HUES48 (cell line): ENCODE measurements around the gene ZNF106.

ENCODE experiments used
- H3K27ac ChIP-seq: one replicate; pipeline ENCODE4 v1.7.0; 2013; ENCODE audit warnings: low read depth, low read length, inconsistent platforms
- H3K27me3 ChIP-seq: 2 replicates; pipeline ENCODE4 v1.6.1; 2013; ENCODE audit warnings: mild to moderate bottlenecking, low read length; ENCODE audit not compliant: control insufficient read depth, insufficient read depth
- H3K36me3 ChIP-seq: 2 replicates; pipeline ENCODE4 v1.6.1; 2013; ENCODE audit warnings: low read length; ENCODE audit not compliant: control insufficient read depth, insufficient read depth
- H3K4me1 ChIP-seq: 2 replicates; pipeline ENCODE4 v1.6.1; 2013; ENCODE audit warnings: mild to moderate bottlenecking, low read length; ENCODE audit not compliant: control insufficient read depth, insufficient read depth
- H3K4me3 ChIP-seq: 2 replicates; pipeline ENCODE4 v1.5.1; 2013; ENCODE audit warnings: mild to moderate bottlenecking, low read depth, low read length
- H3K9ac ChIP-seq: 2 replicates; pipeline ENCODE4 v1.6.1; 2013; ENCODE audit warnings: mild to moderate bottlenecking, low read depth, low read length, moderate library complexity
- H3K9me3 ChIP-seq: 2 replicates; pipeline ENCODE4 v1.6.1; 2013; ENCODE audit warnings: low read length; ENCODE audit not compliant: control insufficient read depth, insufficient read depth

The ZNF106 gene

GRCh38 chr15:42490671-42491538 is at the start of gene ZNF106:
Gene ZNF106, minus strand, starts transcription at chr15:42491141. Its CDS starts 18,852 bp downstream, at chr15:42472289.
- H3K9ac ChIP-seq: peak within 1 kb of the TSS; percentile 88
- H3K4me1 ChIP-seq: peaks cover 10% of the 10 kb centered on the region; the same call in 1 of the 2 replicates
- H3K9me3 ChIP-seq: no peaks in the 10 kb centered on the region
- peak within 1 kb of the TSS; percentile 88 for H3K27ac ChIP-seq
- no peaks in the 10 kb centered on the region for H3K27me3 ChIP-seq
- H3K36me3 ChIP-seq: no peaks in the 10 kb centered on the region
- H3K4me3 ChIP-seq: peak within 1 kb of the TSS; percentile 94

- H3K9me3 ChIP-seq: no peaks in the 10 kb centered on the region
- H3K36me3 ChIP-seq: peaks cover 46% of the 10 kb centered on the region
- no peaks in the 10 kb centered on the region for H3K27me3 ChIP-seq
- no peak overlapping the region for H3K4me3 ChIP-seq
- H3K4me1 ChIP-seq: no peaks in the 10 kb centered on the region
- no peak overlapping the region for H3K9ac ChIP-seq
- H3K27ac ChIP-seq: no peak overlapping the region
These were observed 42.3 kb upstream of the ZNF106 start for GRCh38 chr15:42533246-42533645.

- H3K9ac ChIP-seq: no peak overlapping the region
- no peak overlapping the region for H3K27ac ChIP-seq
- H3K27me3 ChIP-seq: no peaks in the 10 kb centered on the region
- H3K9me3 ChIP-seq: no peaks in the 10 kb centered on the region
- H3K4me3 ChIP-seq: no peak overlapping the region
- no peaks in the 10 kb centered on the region for H3K4me1 ChIP-seq
- H3K36me3 ChIP-seq: peaks cover 60% of the 10 kb centered on the region
These were observed 38.0 kb upstream of the ZNF106 start for GRCh38 chr15:42528970-42529369.

- no peak overlapping the region for H3K9ac ChIP-seq
- no peak overlapping the region for H3K27ac ChIP-seq
- no peaks in the 10 kb centered on the region for H3K4me1 ChIP-seq
- H3K36me3 ChIP-seq: peaks cover 41% of the 10 kb centered on the region
- H3K9me3 ChIP-seq: no peaks in the 10 kb centered on the region
- H3K4me3 ChIP-seq: no peak overlapping the region
- no peaks in the 10 kb centered on the region for H3K27me3 ChIP-seq
These were observed 32.4 kb upstream of the ZNF106 start for GRCh38 chr15:42523331-42523730.

GRCh38 chr15:42511007-42511391 is 20.1 kb upstream of the ZNF106 start:
- no peaks in the 10 kb centered on the region for H3K4me1 ChIP-seq
- no peak overlapping the region for H3K4me3 ChIP-seq
- H3K27me3 ChIP-seq: no peaks in the 10 kb centered on the region
- H3K27ac ChIP-seq: no peak overlapping the region
- no peak overlapping the region for H3K9ac ChIP-seq
- H3K36me3 ChIP-seq: peaks cover 34% of the 10 kb centered on the region
- H3K9me3 ChIP-seq: no peaks in the 10 kb centered on the region

GRCh38 chr15:42510258-42511006 is 19.5 kb upstream of the ZNF106 start:
- no peak overlapping the region for H3K27ac ChIP-seq
- H3K36me3 ChIP-seq: peaks cover 28% of the 10 kb centered on the region
- no peak overlapping the region for H3K9ac ChIP-seq

GRCh38 chr15:42508263-42508690 is 17.3 kb upstream of the ZNF106 start:
- H3K9me3 ChIP-seq: no peaks in the 10 kb centered on the region
- H3K4me1 ChIP-seq: no peaks in the 10 kb centered on the region
- H3K27ac ChIP-seq: no peak overlapping the region
- H3K4me3 ChIP-seq: no peak overlapping the region
- no peaks in the 10 kb centered on the region for H3K27me3 ChIP-seq
- H3K36me3 ChIP-seq: peaks cover 12% of the 10 kb centered on the region
- no peak overlapping the region for H3K9ac ChIP-seq

More at GRCh38 chr15:42510258-42511006, 19.5 kb upstream of the ZNF106 start:
- Histone ChIP-seq H3K4me3 (no peak overlapping the region), H3K9me3 (no peaks in the 10 kb centered on the region), H3K4me1 (no peaks in the 10 kb centered on the region), H3K27me3 (no peaks in the 10 kb centered on the region)

GRCh38 chr15:42507514-42507913 is 16.6 kb upstream of the ZNF106 start:
- no peaks in the 10 kb centered on the region for H3K4me1 ChIP-seq
- H3K9me3 ChIP-seq: no peaks in the 10 kb centered on the region
- H3K36me3 ChIP-seq: peaks cover 4% of the 10 kb centered on the region
- H3K9ac ChIP-seq: no peak overlapping the region
- H3K27ac ChIP-seq: no peak overlapping the region
- no peaks in the 10 kb centered on the region for H3K27me3 ChIP-seq
- H3K4me3 ChIP-seq: no peak overlapping the region

- no peak overlapping the region for H3K4me3 ChIP-seq
- H3K4me1 ChIP-seq: 0 out of 2 replicates have a peak, but pooled peaks cover 4% of the 10 kb centered on the region
- H3K27me3 ChIP-seq: no peaks in the 10 kb centered on the region
- no peaks in the 10 kb centered on the region for H3K9me3 ChIP-seq
- no peaks in the 10 kb centered on the region for H3K36me3 ChIP-seq
- H3K9ac ChIP-seq: no peak overlapping the region
- no peak overlapping the region for H3K27ac ChIP-seq
These were observed 13.7 kb upstream of the ZNF106 start for GRCh38 chr15:42504631-42505030.

- no peak overlapping the region for H3K4me3 ChIP-seq
- H3K4me1 ChIP-seq: 0 out of 2 replicates have a peak, but pooled peaks cover 7% of the 10 kb centered on the region
These were observed 12.9 kb upstream of the ZNF106 start for GRCh38 chr15:42503825-42504224.

GRCh38 chr15:42502477-42502876 is 11.5 kb upstream of the ZNF106 start:
- Histone ChIP-seq H3K36me3 (0 out of 2 replicates have a peak, but pooled peaks cover 4% of the 10 kb centered on the region), H3K27me3 (no peaks in the 10 kb centered on the region), H3K9ac (no peak overlapping the region), H3K4me1 (0 out of 2 replicates have a peak, but pooled peaks cover 7% of the 10 kb centered on the region), H3K9me3 (no peaks in the 10 kb centered on the region), H3K27ac (no peak overlapping the region), H3K4me3 (no peak overlapping the region)

More at GRCh38 chr15:42503825-42504224, 12.9 kb upstream of the ZNF106 start:
- Histone ChIP-seq H3K27me3 (no peaks in the 10 kb centered on the region), H3K27ac (no peak overlapping the region), H3K36me3 (0 out of 2 replicates have a peak, but pooled peaks cover 1% of the 10 kb centered on the region), H3K9ac (no peak overlapping the region), H3K9me3 (no peaks in the 10 kb centered on the region)
